ENCODE results near the gene PLCB2.

The PLCB2 gene

DNA sequence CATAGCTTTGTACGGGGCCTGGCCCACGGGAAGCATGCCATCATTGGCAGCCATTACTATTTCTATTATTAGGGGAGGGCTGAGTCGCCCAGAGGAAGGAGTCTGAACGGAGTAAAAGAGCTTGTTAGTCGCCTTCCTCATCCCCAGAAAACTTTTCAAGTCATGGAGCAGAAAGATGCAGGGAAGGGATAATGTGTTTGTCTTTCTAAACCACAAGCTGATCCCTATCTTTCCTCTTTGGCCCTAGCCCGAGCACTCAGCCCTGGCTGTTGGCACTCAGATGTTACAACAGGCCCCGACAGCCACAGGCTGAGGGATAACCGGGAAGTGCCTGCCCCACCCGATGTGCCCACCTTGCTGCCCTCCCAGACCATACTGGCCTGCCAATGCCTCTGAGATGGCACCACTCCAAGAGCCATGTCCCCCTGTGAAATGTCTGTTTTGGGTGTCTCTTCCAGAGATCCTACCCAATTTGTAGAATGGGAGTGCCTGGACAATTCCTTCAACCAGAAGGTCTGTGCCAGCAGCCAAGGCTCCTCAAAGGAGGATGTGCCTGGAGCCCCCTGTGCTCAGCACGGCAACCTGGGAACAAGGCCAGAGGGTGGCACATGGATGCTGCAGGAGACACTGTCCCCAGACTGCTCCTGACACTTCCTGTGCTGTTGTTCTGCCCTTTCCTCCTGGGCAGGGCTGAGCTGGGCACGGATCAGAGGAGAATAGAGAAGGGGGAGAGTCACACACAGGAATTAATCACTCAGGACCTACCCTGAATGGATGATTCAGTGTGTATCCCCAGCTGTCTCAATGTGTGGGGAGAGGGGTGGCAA, 58.0 kb downstream of the PLCB2 start:
- H3K4me3 ChIP-seq (ENCODE audit: low read length) = no peak overlapping the region
- DNase-seq (ENCODE audit: low read depth) = no peak
- TF ChIP-seq, protein P1, sequence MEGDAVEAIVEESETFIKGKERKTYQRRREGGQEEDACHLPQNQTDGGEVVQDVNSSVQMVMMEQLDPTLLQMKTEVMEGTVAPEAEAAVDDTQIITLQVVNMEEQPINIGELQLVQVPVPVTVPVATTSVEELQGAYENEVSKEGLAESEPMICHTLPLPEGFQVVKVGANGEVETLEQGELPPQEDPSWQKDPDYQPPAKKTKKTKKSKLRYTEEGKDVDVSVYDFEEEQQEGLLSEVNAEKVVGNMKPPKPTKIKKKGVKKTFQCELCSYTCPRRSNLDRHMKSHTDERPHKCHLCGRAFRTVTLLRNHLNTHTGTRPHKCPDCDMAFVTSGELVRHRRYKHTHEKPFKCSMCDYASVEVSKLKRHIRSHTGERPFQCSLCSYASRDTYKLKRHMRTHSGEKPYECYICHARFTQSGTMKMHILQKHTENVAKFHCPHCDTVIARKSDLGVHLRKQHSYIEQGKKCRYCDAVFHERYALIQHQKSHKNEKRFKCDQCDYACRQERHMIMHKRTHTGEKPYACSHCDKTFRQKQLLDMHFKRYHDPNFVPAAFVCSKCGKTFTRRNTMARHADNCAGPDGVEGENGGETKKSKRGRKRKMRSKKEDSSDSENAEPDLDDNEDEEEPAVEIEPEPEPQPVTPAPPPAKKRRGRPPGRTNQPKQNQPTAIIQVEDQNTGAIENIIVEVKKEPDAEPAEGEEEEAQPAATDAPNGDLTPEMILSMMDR (conservative IDR thresholded peaks at IDR 0.05; ENCODE audit: low read depth, low read length) = no peak

DNA sequence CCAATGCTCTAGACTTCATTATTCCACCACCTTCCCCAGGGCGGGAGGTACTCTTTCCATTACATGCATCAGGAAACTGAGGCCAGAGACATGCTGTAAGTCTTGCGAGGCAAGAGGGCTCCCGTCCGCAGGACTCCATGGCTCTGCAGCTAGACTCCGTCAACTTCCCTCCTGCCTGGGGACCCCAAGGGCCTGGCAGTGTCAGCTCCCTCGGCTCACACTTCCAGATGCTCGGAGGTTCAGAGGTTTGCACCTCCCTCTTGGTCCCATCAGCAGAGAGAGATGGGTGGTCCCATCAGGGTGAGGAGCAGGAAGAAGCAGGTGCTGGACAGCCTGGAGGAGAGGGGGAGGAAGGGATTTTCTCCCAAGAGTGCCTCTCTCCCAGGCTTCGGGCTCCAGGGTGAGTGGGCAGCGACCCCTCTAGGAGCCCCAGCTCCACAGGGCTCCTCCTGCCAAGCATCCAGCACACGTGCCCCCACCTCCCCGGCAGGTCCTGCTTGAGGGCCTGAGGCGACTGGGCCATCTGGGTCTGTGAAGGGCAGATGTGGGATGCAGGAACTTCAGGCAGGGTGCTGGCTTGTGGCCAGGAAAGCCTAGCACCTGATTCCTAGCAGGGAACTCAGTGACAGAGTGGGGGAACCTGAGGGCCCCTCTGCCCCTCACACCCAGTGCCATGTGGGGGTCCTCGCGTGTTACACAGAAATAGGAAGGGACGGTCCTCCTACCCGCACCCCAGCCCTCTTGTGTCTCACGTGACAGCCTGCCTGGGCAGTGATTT, 59.5 kb downstream of the PLCB2 start:
- DNase-seq (ENCODE audit: low read depth) = no peak
- no peak overlapping the region for H3K4me3 ChIP-seq (ENCODE audit: low read length)
- TF ChIP-seq, protein P1 (conservative IDR thresholded peaks at IDR 0.05; ENCODE audit: low read depth, low read length) = no peak

- TF ChIP-seq, protein P1 (conservative IDR thresholded peaks at IDR 0.05; ENCODE audit: low read depth, low read length) = no peak
- H3K4me3 ChIP-seq (ENCODE audit: low read length) = no peak overlapping the region
- DNase-seq (ENCODE audit: low read depth) = no peak
These were observed 60.2 kb downstream of the PLCB2 start for GRCh38 chr15:40247406-40247971.

- DNase-seq (ENCODE audit: low read depth) = no peak
- no peak overlapping the region for H3K4me3 ChIP-seq (ENCODE audit: low read length)
- TF ChIP-seq, protein P1 (conservative IDR thresholded peaks at IDR 0.05; ENCODE audit: low read depth, low read length) = no peak
These were observed 61.0 kb downstream of the PLCB2 start for GRCh38 chr15:40246496-40247280.

DNA sequence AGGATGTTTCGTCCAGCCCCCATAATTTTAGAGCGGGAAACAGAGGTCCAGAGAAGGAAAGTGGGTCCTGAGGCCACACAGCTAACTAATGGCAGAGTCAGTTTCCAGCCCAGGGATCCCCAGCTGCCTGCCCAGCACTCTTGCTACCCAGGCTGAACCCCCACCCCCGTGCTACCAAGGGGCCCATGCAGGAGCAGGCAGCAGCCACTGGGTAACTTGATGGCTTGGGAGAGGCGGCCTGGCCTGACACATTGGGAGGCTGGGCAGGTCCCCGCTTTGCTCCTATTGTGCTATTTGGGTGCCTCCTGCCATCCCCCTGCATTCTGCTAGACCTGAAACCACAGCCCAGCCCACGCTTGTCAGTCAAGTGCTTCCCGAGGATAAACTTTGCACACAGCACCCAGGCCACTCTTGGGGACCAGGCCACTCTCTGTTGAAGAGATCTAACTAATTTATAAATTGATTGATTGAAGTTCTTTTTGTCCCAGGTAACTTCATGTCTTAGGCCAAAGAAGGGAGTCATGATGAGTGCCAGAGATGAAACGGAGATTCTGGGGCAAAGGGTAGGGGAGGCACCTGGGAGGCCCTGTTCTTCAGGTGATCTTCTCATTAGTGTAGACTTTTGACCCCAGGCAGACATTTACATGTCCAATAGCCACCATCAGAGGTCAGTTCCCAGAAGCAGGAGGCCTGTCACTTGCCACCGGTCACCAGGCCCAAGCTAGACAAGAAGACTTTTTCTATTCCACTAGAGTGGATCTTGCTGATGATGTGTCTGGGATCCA, 61.9 kb downstream of the PLCB2 start:
- no peak for DNase-seq (ENCODE audit: low read depth)
- H3K4me3 ChIP-seq (ENCODE audit: low read length) = no peak overlapping the region
- TF ChIP-seq, protein P1 (conservative IDR thresholded peaks at IDR 0.05; ENCODE audit: low read depth, low read length) = no peak

- TF ChIP-seq, protein P1 (conservative IDR thresholded peaks at IDR 0.05; ENCODE audit: low read depth, low read length) = no peak
- no peak for DNase-seq (ENCODE audit: low read depth)
- H3K4me3 ChIP-seq (ENCODE audit: low read length) = no peak overlapping the region
These were observed 62.7 kb downstream of the PLCB2 start for GRCh38 chr15:40244961-40245523.
